GM12878 (cell line): ENCODE measurements around the gene AKR1A1. TPM values are rescaled to one million over a fixed set of nuclear protein-coding genes. Genes with fewer than 3 reads are reported as not detected.

ENCODE experiments used
- ATAC-seq: fragments of 200-7000 bp; cut with Tn5 transposase; 3 replicates; pipeline ENCODE4 v1.9.1; 2020; ENCODE audit warnings: mild to moderate bottlenecking, moderate library complexity
- BruUV-seq: library from RNA; stranded (reverse); fragments of 400-500 nt; replicated peaks from 2 replicates; lab custom pipeline; 2021; lab: Mats Ljungman, UMichigan
- CTCF ChIA-PET: fragments of 300-600 bp; sonication (Branson Sonifier 250); formaldehyde crosslinking; extraction: SDS; loops from one replicate; lab custom pipeline; 2021; ENCODE audit warnings: inconsistent platforms; lab: Yijun Ruan, JAX
- POLR2A ChIA-PET: fragments of 350-600 bp; formaldehyde crosslinking; extraction: SDS; loops from one replicate; lab custom pipeline; 2021; ENCODE audit warnings: inconsistent platforms; lab: Charles Lee
- RAD21 ChIA-PET: fragments of 300-600 bp; sonication (Branson Sonifier 250); formaldehyde crosslinking; loops from one replicate; lab custom pipeline; 2023; ENCODE audit warnings: antibody characterized with exemption; ENCODE audit not compliant: unreplicated experiment; lab: Charles Lee
- SMC1A ChIA-PET: fragments of 300-600 bp; sonication (Branson Sonifier 250); formaldehyde crosslinking; loops from one replicate; lab custom pipeline; 2023; ENCODE audit not compliant: unreplicated experiment, uncharacterized antibody; lab: Charles Lee
- DNase-seq: peaks from one replicate; pipeline ENCODE4 v3.0.0-alpha.2; 2011; ENCODE audit warnings: low read depth, low spot score
- FAIRE-seq: peaks from 3 replicates; lab custom pipeline; 2011; peaks lifted over from hg19 to GRCh38; lab: Jason Lieb, UNC
- H2AFZ ChIP-seq: 2 replicates; pipeline ENCODE4 v1.6.0; 2011; ENCODE audit warnings: low read depth, low read length, control low read depth; ENCODE audit not compliant: control insufficient read depth
- H3K27ac ChIP-seq: 2 replicates; pipeline ENCODE4 v1.5.1; 2011; ENCODE audit warnings: control low read depth; ENCODE audit not compliant: control insufficient read depth, insufficient read depth
- H3K27me3 ChIP-seq, 2 experiments: replicated peaks in 1 of 2; 2 replicates each; pipeline versions ENCODE4 v1.6.0 to v1.6.1; 2011; ENCODE audit warnings: low read length in 1 of 2; ENCODE audit not compliant: control insufficient read depth in 2 of 2, insufficient read depth in 2 of 2
- H3K36me3 ChIP-seq, 2 experiments: 2 replicates each; pipeline ENCODE4 v1.5.1; 2011; ENCODE audit warnings: low read length in 1 of 2; ENCODE audit not compliant: control insufficient read depth in 2 of 2, insufficient read depth in 2 of 2
- H3K4me1 ChIP-seq: 2 replicates; pipeline ENCODE4 v1.6.1; 2011; ENCODE audit warnings: mild to moderate bottlenecking, low read length, moderate library complexity, mixed read lengths; ENCODE audit not compliant: control insufficient read depth, insufficient read depth
- H3K4me2 ChIP-seq: 2 replicates; pipeline ENCODE4 v1.6.0; 2011; ENCODE audit warnings: control low read depth; ENCODE audit not compliant: control insufficient read depth, insufficient read depth
- H3K4me3 ChIP-seq: fragments of 200-600 bp; sonication (generic); 2 replicates; pipeline ENCODE4 v1.5.1; 2016
- H3K79me2 ChIP-seq: 2 replicates; pipeline ENCODE4 v1.6.0; 2011; ENCODE audit warnings: low read length; ENCODE audit not compliant: control insufficient read depth, insufficient read depth
- H3K9ac ChIP-seq: 2 replicates; pipeline ENCODE4 v1.8.0; 2011; ENCODE audit warnings: low read length, control low read depth, mixed read lengths; ENCODE audit not compliant: control insufficient read depth, insufficient read depth
- H3K9me3 ChIP-seq: replicated peaks from 3 replicates; pipeline ENCODE4 v1.5.1; 2011; ENCODE audit warnings: mild to moderate bottlenecking, low read length; ENCODE audit not compliant: control insufficient read depth, insufficient read depth
- H4K20me1 ChIP-seq: 2 replicates; pipeline ENCODE4 v1.6.0; 2011; ENCODE audit not compliant: control insufficient read depth, insufficient read depth
- ATF3 ChIP-seq: IDR thresholded peaks from 2 replicates; pipeline ENCODE4 v1.6.1; 2011; ENCODE audit warnings: low read depth, mild to moderate bottlenecking, low read length, moderate library complexity, borderline replicate concordance; ENCODE audit errors: extremely low read depth
- IKZF1 ChIP-seq: fragments of 450-650 bp; conservative IDR thresholded peaks from 2 replicates; pipeline ENCODE4 v1.6.1; 2017; ENCODE audit warnings: antibody characterized with exemption, mild to moderate bottlenecking
- IRF5 ChIP-seq: fragments of 450-650 bp; IDR thresholded peaks from 2 replicates; pipeline ENCODE4 v1.6.1; 2017; ENCODE audit warnings: borderline replicate concordance
- PKNOX1 ChIP-seq: fragments of 450-650 bp; IDR thresholded peaks from 2 replicates; pipeline ENCODE4 v1.6.1; 2016; ENCODE audit warnings: mild to moderate bottlenecking
- POLR2AphosphoS5 ChIP-seq: IDR thresholded peaks from 2 replicates; pipeline ENCODE4 v1.6.1; 2011; ENCODE audit warnings: mild to moderate bottlenecking, low read length, inconsistent platforms
- RBBP5 ChIP-seq: fragments of 200-600 bp; sonication (generic); conservative IDR thresholded peaks from 2 replicates; pipeline ENCODE4 v1.6.1; 2016
- SIN3A ChIP-seq: IDR thresholded peaks from 2 replicates; pipeline ENCODE4 v1.6.1; 2012; ENCODE audit warnings: low read depth, low read length, improper control_type of control experiment
- SMAD5 ChIP-seq: IDR thresholded peaks from 2 replicates; pipeline ENCODE4 v1.6.1; 2016; ENCODE audit warnings: antibody characterized with exemption, low read depth
- WGBS: methylation state at CpG from one replicate; pipeline ENCODE4 v1.1.6; 2016; ENCODE audit warnings: low lambda C conversion rate; ENCODE audit not compliant: insufficient replicate concordance, insufficient coverage; ENCODE audit errors: missing lambda C conversion rate; 5-methylcytosine and 5-hydroxymethylcytosine counted together
- in situ Hi-C: fragments of 300-500 bp; cut with MboI; formaldehyde crosslinking; loops from 9 replicates; pipeline ENCODE4 v1.14.3; 2018; ENCODE audit warnings: mixed read lengths
- intact Hi-C: fragments of 100-400 bp; cut with micrococcal nuclease; formaldehyde crosslinking; loops from one replicate; pipeline ENCODE4 v1.14.2; 2022; ENCODE audit not compliant: unreplicated experiment
- polyA plus RNA-seq, 11 experiments: library from polyadenylated mRNA; depleted of rRNA in 4 of 11; unstranded in 6 of 11; stranded (reverse) in 5 of 11; fragments of >200 nt; fragmentation: Nextera tagmentation in 4 of 11; fragmentation: Illumina TruSeq in 1 of 11; extraction: Ambion mirVana in 4 of 11; extraction: Trizol in 1 of 11; gene quantifications; 1 replicate in 1 of 11; 2 replicates in 10 of 11; pipeline versions ENCODE4 v1.2.1 to v1.2.3, GENCODE V29; 2011 to 2016; ENCODE audit warnings: inconsistent platforms in 2 of 11, missing spikeins in 2 of 11, low read depth in 1 of 11
- total RNA-seq, 4 experiments: library from RNA; depleted of rRNA in 3 of 4; stranded (reverse); fragments of >200 nt in 3 of 4; fragmentation: Illumina TruSeq in 1 of 4; extraction: Trizol in 1 of 4; gene quantifications; 2 replicates each; pipeline versions ENCODE4 v1.2.1 to v1.2.3, GENCODE V29; 2013 to 2021

The AKR1A1 gene
- total and polyA plus RNA-seq, 10 of the 15 experiments (the other 5 are each of a cell fraction or from before 2014, with no cell fraction given) = 187 to 335 (median 241) TPM

DNA sequence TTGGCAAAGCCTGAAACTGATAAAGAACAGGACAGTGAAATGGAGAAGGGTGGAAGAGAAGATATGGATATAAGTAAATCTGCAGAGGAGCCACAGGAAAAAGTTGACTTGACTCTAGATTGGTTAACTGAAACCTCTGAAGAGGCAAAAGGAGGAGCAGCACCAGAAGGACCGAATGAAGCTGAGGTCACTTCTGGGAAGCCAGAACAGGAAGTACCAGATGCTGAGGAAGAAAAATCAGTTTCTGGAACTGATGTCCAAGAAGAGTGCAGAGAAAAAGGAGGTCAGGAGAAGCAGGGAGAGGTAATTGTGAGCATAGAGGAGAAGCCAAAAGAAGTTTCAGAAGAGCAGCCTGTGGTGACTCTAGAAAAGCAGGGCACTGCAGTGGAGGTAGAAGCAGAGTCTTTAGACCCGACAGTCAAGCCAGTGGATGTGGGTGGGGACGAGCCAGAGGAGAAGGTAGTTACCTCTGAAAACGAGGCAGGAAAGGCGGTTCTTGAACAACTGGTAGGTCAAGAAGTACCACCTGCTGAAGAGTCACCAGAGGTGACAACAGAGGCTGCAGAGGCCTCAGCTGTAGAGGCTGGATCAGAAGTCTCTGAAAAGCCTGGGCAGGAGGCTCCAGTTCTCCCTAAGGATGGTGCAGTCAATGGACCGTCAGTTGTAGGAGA is 56.9 kb downstream of the AKR1A1 start (continued):
- no peak for TF ChIP-seq IRF5
- no peak for TF ChIP-seq RBBP5
- TF ChIP-seq IKZF1 = no peak
- TF ChIP-seq SIN3A = no peak
- TF ChIP-seq SMAD5 = no peak
- no peak for TF ChIP-seq PKNOX1

- WGBS = 38% methylated on average over 5 of the region's 5 CpGs
- SMC1A ChIA-PET = interaction anchor here (0.7 to 1.4 kb wide), 3 partner anchors 9 to 70 kb away, joined by 3 read pairs; no protein-coding TSS in a partner anchor
- peak overlapping the region; percentile 13; the same call in 1 of the 2 replicates for H3K4me2 ChIP-seq
Observed at GRCh38 chr1:45608175-45609156, 57.8 kb downstream of the AKR1A1 start.

More at GRCh38 chr1:45608175-45609156, 57.8 kb downstream of the AKR1A1 start:
- ChIA-PET POLR2A (interaction anchor here (0.6 kb wide), 1 partner anchor 8 kb away, joined by 5 read pairs; no protein-coding TSS in a partner anchor), CTCF (no interaction called here), RAD21 (interaction anchor here (0.6 to 0.9 kb wide), 2 partner anchors 25 to 142 kb away, joined by 3 to 4 read pairs; partner anchors contain the start of gene IPP)
- intact Hi-C loops (no loop called here), in situ Hi-C loops (no loop called here)
- no TSS peak for BruUV-seq
- H3K27me3 ChIP-seq = no peaks in the 10 kb centered on the region
- H3K79me2 ChIP-seq = no peaks in the 10 kb centered on the region; the same call in 1 of the 2 replicates
- FAIRE-seq = no peak
- peak overlapping the region; percentile 28; the same call in 1 of the 2 replicates for H3K27ac ChIP-seq
- no peak overlapping the region for H2AFZ ChIP-seq
- H3K36me3 ChIP-seq = peaks cover 13 to 33% of the 10 kb centered on the region in 2 experiments; a peak in 3 of 4 replicates
- TF ChIP-seq ATF3 (no peak), POLR2AphosphoS5 (peak; percentile 66; the same call in 1 of the 2 replicates)
- no peak overlapping the region for H3K9ac ChIP-seq
- H3K4me3 ChIP-seq = no peak overlapping the region
- peak; percentile 15; the same call in 1 of the 3 replicates for ATAC-seq
- H3K9me3 ChIP-seq = no peaks in the 10 kb centered on the region
- no peaks in the 10 kb centered on the region for H4K20me1 ChIP-seq
- H3K4me1 ChIP-seq = peaks cover 12% of the 10 kb centered on the region
- DNase-seq = no peak
